ENCODE data around the gene ESCO1. TPM values are rescaled to one million over a fixed set of nuclear protein-coding genes. Genes with fewer than 3 reads are reported as not detected.

ESCO1 gene
- total and polyA plus RNA-seq, 2 of the 4 experiments (the other 2 are of a cell fraction): 3.1 to 4.5 TPM

- intact Hi-C loops (cut with micrococcal nuclease): no loop called here
Measured at GRCh38 chr18:21499997-21500396, 100.5 kb downstream of the ESCO1 start.

More at GRCh38 chr18:21499997-21500396, 100.5 kb downstream of the ESCO1 start:
- H3K9me1 ChIP-seq (ENCODE audit: insufficient read depth, low read length): no peaks in the 10 kb centered on the region
- dilution Hi-C loops (cut with HindIII; ENCODE audit: low sequenced_read_pairs, unreplicated experiment) (no loop called here), in situ Hi-C loops (cut with MboI; ENCODE audit: low sequenced_read_pairs) (loop anchor here (25.0 kb wide), 1 partner anchor 462 kb away; no protein-coding TSS in a partner anchor)
- no peak overlapping the region for H3K18ac ChIP-seq (ENCODE audit: low read depth, low read length)
- H2BK20ac ChIP-seq (ENCODE audit: low read depth, low read length): no peak overlapping the region
- no peak overlapping the region for H3K9ac ChIP-seq (ENCODE audit: low read depth, low read length)
- 89% methylated on average over 5 of the region's 16 CpGs; no CpG with 5 or more reads in 1 of the 2 experiments for WGBS, 2 experiments (ENCODE audit: extremely low coverage in 2 of 2, insufficient read length in 1 of 2)
- H2BK120ac ChIP-seq (ENCODE audit: low read depth, low read length): no peak overlapping the region
- H2AK9ac ChIP-seq (replicated peaks; ENCODE audit: low read depth, low read length, poor library complexity): no peak overlapping the region
- no peak for DNase-seq
- H3K36me3 ChIP-seq (ENCODE audit: control insufficient read depth, insufficient read depth, low read length): no peaks in the 10 kb centered on the region
- no peak overlapping the region for H3K4ac ChIP-seq (ENCODE audit: low read depth, low read length)
- no peak overlapping the region for H3K4me3 ChIP-seq (ENCODE audit: insufficient read depth, low read depth, low read length)
- H3K9me3 ChIP-seq (ENCODE audit: control insufficient read depth, insufficient read depth, low read length): no peaks in the 10 kb centered on the region
- no peak overlapping the region for H4K5ac ChIP-seq (ENCODE audit: low read depth, low read length)
- H2AFZ ChIP-seq (replicated peaks; ENCODE audit: low read length, poor library complexity): no peak overlapping the region
- H3K4me1 ChIP-seq (ENCODE audit: control insufficient read depth, insufficient read depth, low read length): no peaks in the 10 kb centered on the region
- H3K27ac ChIP-seq (ENCODE audit: insufficient read depth, low read length): no peak overlapping the region
- H2AK5ac ChIP-seq (ENCODE audit: low read depth, low read length): no peak overlapping the region
- H3K23ac ChIP-seq (ENCODE audit: low read depth, low read length): no peak overlapping the region
- H3K27me3 ChIP-seq (ENCODE audit: control insufficient read depth, insufficient read depth, low read length): peaks cover 12% of the 10 kb centered on the region
- no peaks in the 10 kb centered on the region for H3K79me1 ChIP-seq (ENCODE audit: low read depth in 1 of 2, low read length in 2 of 2)
- H3K4me2 ChIP-seq (ENCODE audit: low read depth, low read length): no peak overlapping the region
- no peak overlapping the region for H3K14ac ChIP-seq (replicated peaks; ENCODE audit: low read depth, low read length)
- no peak overlapping the region for H2BK5ac ChIP-seq (ENCODE audit: low read depth, low read length, poor library complexity, severe bottlenecking)
- ChIA-PET CTCF (no interaction called here), POLR2A (ENCODE audit: unreplicated experiment) (no interaction called here)
- H4K91ac ChIP-seq (ENCODE audit: insufficient read depth, low read depth, low read length): no peak overlapping the region
- H4K20me1 ChIP-seq (ENCODE audit: insufficient read depth, low read length): no peaks in the 10 kb centered on the region
- no peak for ATAC-seq (ENCODE audit: low read depth)
- no peak overlapping the region for H4K8ac ChIP-seq (ENCODE audit: low read depth in 2 of 2, low read length in 2 of 2)
- no peak overlapping the region for H2BK15ac ChIP-seq (ENCODE audit: low read depth, low read length)
- TF ChIP-seq POLR2A (IDR thresholded peaks at IDR 0.05; ENCODE audit: low read depth, low read length): no peak
- no peak for TF ChIP-seq BHLHE40 (IDR thresholded peaks at IDR 0.05; ENCODE audit: low read depth, low read length)
- TF ChIP-seq CTCF (conservative IDR thresholded peaks at IDR 0.05; ENCODE audit: low read depth, low read length): no peak
- no peak for TF ChIP-seq RCOR1 (IDR thresholded peaks at IDR 0.05; ENCODE audit: insufficient replicate concordance, low read length)
- no peak for TF ChIP-seq CEBPB (IDR thresholded peaks at IDR 0.05; ENCODE audit: low read depth, low read length)
- TF ChIP-seq SMC3 (IDR thresholded peaks at IDR 0.05; ENCODE audit: low read depth, low read length): no peak
- TF ChIP-seq RAD21 (IDR thresholded peaks at IDR 0.05; ENCODE audit: low read length): no peak
- TF ChIP-seq NFE2L2 (IDR thresholded peaks at IDR 0.05; ENCODE audit: low read depth, low read length): no peak
- TF ChIP-seq MAFK (IDR thresholded peaks at IDR 0.05; ENCODE audit: low read depth, low read length): no peak
- TF ChIP-seq CHD1 (IDR thresholded peaks at IDR 0.05; ENCODE audit: low read depth, low read length): no peak
- TF ChIP-seq FOS (IDR thresholded peaks at IDR 0.05; ENCODE audit: low read depth, low read length): no peak
- TF ChIP-seq ELK1 (IDR thresholded peaks at IDR 0.05; ENCODE audit: borderline replicate concordance, low read depth, low read length): no peak
- TF ChIP-seq USF2 (IDR thresholded peaks at IDR 0.05; ENCODE audit: low read depth, low read length): no peak
- TF ChIP-seq RFX5 (IDR thresholded peaks at IDR 0.05; ENCODE audit: low read depth, low read length): no peak
- BruUV-seq (replicated peaks): no TSS peak
- no peak overlapping the region for H3K56ac ChIP-seq (ENCODE audit: extremely low read depth, insufficient read depth, low read length)

All from IMR-90 (cell line).